Kidney epithelial cell (primary cell): ENCODE data around the gene CDH19. TPM values are rescaled to one million over a fixed set of nuclear protein-coding genes. Genes with fewer than 3 reads are reported as not detected.

Experiments used
- DNase-seq: peaks from one replicate; pipeline ENCODE4 v3.0.0-alpha.2; 2010; ENCODE audit warnings: low read depth
- H3K27me3 ChIP-seq: 2 replicates; pipeline ENCODE4 v1.6.0; 2011; ENCODE audit warnings: low read length; ENCODE audit not compliant: control insufficient read depth, insufficient read depth
- H3K36me3 ChIP-seq: 2 replicates; pipeline ENCODE4 v1.5.1; 2011; ENCODE audit warnings: low read length; ENCODE audit not compliant: control insufficient read depth, insufficient read depth
- H3K4me3 ChIP-seq: 2 replicates; pipeline ENCODE4 v1.5.1; 2011; ENCODE audit warnings: low read depth, mild to moderate bottlenecking, control low read depth, low read length
- total RNA-seq: library from RNA; depleted of rRNA; stranded (reverse); fragments of >200 nt; gene quantifications from 2 replicates; pipeline ENCODE4 v1.2.3, GENCODE V29; 2015
- TF ChIP-seq, protein P1 (sequence below): IDR thresholded peaks from 2 replicates; pipeline ENCODE4 v1.5.1; 2011; ENCODE audit warnings: mild to moderate bottlenecking, moderate library complexity, low read length, control low read depth, inconsistent platforms; ENCODE audit not compliant: insufficient read depth, poor library complexity, severe bottlenecking

Gene CDH19
- total RNA-seq, 1 donor from 2014 or later, result not detected

DNA sequence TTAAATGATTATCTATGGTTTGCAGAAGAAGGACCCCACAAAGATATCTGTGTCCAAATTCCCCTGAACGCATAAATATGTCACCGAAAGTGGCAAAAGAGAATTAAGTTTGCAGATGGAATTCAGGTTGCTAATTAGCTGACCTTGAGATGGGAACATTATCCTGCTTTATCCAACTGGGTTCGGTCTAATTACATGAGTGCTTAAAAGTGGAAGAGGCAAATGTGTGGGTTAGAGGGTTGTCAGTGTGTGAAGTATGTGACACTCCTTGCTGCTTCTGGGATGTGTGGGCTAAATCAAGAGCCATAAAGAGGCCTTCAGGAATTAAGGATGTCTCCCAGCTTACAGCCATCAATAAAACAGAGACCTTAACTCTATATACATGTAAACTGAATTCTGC lies 53.5 kb downstream of the CDH19 start:
- no peak for DNase-seq
- H3K27me3 ChIP-seq, result no peaks in the 10 kb centered on the region
- no peaks in the 10 kb centered on the region for H3K36me3 ChIP-seq
- H3K4me3 ChIP-seq, result no peak overlapping the region
- TF ChIP-seq, protein P1, sequence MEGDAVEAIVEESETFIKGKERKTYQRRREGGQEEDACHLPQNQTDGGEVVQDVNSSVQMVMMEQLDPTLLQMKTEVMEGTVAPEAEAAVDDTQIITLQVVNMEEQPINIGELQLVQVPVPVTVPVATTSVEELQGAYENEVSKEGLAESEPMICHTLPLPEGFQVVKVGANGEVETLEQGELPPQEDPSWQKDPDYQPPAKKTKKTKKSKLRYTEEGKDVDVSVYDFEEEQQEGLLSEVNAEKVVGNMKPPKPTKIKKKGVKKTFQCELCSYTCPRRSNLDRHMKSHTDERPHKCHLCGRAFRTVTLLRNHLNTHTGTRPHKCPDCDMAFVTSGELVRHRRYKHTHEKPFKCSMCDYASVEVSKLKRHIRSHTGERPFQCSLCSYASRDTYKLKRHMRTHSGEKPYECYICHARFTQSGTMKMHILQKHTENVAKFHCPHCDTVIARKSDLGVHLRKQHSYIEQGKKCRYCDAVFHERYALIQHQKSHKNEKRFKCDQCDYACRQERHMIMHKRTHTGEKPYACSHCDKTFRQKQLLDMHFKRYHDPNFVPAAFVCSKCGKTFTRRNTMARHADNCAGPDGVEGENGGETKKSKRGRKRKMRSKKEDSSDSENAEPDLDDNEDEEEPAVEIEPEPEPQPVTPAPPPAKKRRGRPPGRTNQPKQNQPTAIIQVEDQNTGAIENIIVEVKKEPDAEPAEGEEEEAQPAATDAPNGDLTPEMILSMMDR, result no peak

GRCh38 chr18:66548747-66549146 lies 55.1 kb downstream of the CDH19 start:
- Histone ChIP-seq H3K4me3 (no peak overlapping the region), H3K36me3 (no peaks in the 10 kb centered on the region)
- TF ChIP-seq, protein P1, result no peak

GRCh38 chr18:66534110-66534509 lies 69.8 kb downstream of the CDH19 start:
- no peaks in the 10 kb centered on the region for H3K27me3 ChIP-seq
- no peak overlapping the region for H3K4me3 ChIP-seq
- TF ChIP-seq, protein P1, result no peak
- no peak for DNase-seq
- H3K36me3 ChIP-seq, result no peaks in the 10 kb centered on the region

More at GRCh38 chr18:66548747-66549146, 55.1 kb downstream of the CDH19 start:
- DNase-seq, result no peak
- no peaks in the 10 kb centered on the region for H3K27me3 ChIP-seq

DNA sequence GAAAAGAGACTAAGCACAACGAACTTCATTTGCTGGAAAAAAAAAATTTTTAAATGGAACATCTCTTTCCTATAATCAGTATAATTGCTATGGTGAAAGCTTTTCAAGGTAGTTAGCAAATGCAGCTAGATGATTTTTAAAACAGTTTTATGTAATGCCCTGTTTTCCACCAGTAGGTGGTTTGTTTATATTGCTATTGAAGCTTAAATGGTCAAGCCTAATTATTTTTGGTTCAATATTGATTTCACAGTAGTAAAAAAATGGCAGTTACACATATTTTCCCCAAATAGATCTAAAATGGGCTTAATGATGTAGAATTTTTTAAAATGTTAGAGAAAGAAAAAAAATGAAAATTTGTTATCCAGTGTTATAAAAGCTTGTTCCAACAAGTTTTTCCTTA lies 70.2 kb downstream of the CDH19 start:
- H3K36me3 ChIP-seq, result no peaks in the 10 kb centered on the region
- DNase-seq, result no peak
- H3K4me3 ChIP-seq, result no peak overlapping the region
- TF ChIP-seq, protein P1, result no peak
- H3K27me3 ChIP-seq, result no peaks in the 10 kb centered on the region

DNA sequence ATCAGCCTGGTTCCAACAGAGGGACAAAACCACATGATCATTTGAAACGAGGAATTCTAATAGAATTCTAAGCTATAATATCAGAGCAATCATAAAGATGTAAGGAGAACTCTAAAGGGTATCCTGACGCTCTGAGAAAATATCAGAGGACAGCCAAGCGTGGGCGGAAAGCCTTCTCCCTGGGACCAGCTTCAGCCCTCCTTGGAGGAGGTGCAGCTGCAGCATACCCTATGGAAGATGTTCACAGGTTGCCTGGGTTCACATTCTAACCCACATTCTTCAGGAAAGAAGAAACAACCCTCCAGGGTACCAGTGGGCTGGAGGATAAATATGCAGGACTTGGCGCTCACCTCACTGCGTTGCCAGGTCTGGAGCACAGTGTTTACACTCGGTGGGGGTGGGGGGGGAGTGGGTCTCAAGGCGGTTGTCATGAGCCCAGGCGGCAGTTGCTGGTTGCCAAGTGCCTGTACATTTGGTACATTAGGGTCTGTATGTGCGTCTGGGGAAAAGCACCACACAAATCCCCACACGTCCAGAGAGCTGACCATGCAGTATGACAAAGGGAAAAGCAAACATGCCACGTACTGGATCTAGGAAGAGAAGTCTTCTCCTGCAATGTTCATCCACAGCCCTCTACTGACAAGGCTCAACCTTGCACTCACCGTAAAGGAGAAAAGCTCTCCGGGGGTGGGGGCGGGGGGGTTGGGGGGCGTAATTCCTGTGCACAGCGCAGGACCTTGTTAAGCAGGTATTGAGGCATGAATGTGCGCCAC lies 80.5 kb downstream of the CDH19 start:
- Histone ChIP-seq H3K4me3 (no peak overlapping the region), H3K36me3 (no peaks in the 10 kb centered on the region), H3K27me3 (no peaks in the 10 kb centered on the region)
- TF ChIP-seq, protein P1, result no peak
- DNase-seq, result no peak

- TF ChIP-seq, protein P1, result no peak
- DNase-seq, result no peak
- H3K4me3 ChIP-seq, result no peak overlapping the region
- H3K27me3 ChIP-seq, result no peaks in the 10 kb centered on the region
- H3K36me3 ChIP-seq, result no peaks in the 10 kb centered on the region
These were observed 89.9 kb downstream of the CDH19 start for GRCh38 chr18:66513996-66514395.
